ENCODE data around the gene TULP1.
"Not testable (repeated sequence)": the region's sequence is repeated elsewhere in the genome, so short reads cannot be mapped to it uniquely, and the experiment has no call there.

Gene TULP1

DNA sequence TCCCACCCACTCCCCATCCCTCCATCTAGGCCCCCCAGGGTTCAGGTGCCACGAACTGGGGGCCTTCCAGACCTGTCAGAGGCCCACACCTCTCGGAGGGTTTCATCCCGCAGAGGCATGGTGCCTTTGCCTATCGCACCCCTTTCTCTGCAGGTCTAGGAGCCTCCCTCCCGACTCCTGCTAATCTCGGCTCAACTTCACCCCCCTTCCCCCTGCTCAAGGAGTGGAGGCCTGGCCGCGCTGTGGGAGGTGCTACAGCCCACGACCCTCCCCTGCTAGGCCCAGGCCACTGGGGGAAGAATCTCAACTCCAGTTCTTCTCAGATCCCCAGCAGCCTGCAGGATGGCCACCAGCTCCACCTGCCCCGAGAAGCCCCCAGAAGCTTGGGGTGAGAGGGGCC lies at the start of gene TULP1:
Gene TULP1 (minus strand): TSS at position 157 of the 400 bp plus-strand sequence. CDS start 38 bp downstream, at position 119.
- no peak for DNase-seq

DNA sequence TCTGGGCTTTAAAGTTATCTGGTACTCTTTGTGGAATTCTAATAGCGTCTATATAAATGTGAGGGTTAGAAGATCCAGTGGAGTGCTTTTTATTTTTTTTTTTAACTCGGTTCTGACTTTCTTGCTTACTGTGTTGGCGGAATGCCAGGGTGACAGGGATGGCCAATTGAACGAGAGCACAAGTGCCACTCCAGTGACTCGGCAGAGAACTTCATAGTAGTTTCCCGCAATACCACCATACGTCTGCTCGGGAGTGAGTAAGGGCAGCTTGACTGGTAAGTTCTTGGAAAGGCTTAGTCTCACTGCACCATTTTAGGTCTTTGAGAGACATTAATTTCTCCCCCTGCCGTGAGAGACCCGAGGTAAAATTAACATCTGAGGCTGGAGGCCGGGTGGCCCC lies 49.4 kb upstream of the TULP1 start:
- no peak for DNase-seq

DNA sequence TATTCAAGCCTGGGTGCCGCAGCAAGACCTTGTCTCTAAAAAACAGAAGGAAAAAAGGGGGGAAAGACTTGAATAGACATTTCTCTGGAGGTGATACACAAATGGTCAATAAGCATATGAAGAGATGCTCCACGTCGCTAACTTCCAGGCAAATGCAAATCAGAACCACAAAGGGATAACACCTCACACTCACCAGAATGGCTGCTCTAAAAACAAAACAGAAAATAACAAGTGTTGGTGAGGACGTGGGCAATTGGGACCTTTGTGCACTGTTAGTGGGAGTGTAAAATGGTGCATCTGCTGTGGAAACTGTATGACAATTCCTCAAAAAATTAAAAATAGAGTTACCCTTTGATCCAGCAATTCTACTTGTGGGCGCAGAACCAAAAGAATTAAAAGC lies 48.4 kb upstream of the TULP1 start:
- DNase-seq, result no peak

DNA sequence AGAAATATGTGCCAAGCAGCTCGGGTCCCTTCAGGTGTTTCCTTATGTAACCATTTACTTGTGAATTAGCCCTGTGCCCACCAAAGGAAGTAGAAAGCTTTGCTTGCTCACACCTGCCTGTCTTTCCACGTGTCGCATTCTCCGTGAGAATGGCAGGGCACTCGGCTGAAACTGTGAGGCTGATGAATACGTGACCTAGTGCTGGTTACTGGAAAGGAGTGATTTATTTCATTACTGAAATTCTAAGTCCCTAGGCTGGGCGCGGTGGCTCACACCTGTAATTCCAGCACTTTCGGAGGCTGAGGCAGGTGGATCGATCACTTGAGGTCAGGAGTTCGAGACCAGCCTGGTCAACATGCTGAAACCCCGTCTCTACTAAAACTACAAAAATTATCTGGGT lies 45.9 kb upstream of the TULP1 start:
- DNase-seq, result no peak

DNA sequence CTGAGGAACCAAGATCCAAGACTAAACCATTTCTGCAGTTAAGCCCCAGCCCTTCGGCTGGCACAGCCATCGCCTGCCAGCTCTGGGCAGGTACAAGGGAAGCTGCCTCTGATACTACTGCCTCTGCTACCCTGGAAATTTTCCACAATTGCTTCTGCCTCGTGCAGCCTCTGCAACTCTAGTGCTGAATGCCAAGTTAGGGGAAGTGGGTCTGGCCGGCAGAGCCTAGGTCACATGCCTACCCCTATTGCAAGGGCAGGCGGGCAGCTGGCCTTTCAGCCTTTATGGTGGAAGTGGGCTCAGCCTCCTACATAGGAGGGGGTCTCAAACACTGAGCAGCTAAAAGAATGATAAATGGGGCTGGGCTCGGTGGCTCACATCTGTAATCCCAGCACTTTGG lies 44.5 kb upstream of the TULP1 start:
- peak; percentile 2 for DNase-seq

DNA sequence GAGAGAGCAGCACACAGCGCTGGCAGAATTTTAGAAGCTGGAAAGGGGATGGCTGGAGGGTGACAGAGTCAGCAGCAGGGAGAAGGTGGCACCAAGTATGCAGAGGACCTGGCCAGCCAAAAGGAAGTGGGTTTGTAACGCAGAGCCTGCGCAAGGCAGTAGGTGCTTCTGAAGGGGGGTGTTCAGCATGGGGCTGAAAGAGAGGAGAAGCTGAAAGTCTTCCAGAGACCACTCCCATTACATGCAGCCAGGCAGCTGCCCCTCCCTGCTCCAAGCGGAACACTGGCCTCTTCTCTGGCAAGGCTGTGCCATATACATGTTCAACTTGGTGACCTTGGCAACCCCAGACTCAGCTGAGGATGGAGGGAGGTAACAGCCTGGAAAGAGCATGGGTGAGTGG lies 42.1 kb upstream of the TULP1 start:
- DNase-seq, result no peak

DNA sequence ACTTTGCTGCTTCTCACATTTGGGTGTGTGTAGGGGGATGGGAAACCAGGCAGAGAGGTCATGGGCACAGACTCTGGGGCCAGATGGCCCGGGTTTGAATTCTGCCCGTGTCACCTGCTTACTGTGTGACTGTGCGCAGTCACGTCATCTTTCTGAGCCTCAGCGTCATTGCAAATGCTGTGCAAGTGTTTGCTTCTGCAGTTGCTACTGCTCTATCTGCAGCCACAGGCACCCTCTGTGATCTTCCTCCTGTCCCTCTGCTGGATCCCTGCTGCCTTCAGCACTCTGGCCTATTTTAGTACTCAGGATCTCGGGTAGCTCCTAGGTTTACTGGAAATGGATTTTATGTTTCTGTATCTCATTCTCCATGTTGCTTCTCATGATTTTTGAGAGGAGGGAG lies 40.6 kb upstream of the TULP1 start:
- no peak for DNase-seq

DNA sequence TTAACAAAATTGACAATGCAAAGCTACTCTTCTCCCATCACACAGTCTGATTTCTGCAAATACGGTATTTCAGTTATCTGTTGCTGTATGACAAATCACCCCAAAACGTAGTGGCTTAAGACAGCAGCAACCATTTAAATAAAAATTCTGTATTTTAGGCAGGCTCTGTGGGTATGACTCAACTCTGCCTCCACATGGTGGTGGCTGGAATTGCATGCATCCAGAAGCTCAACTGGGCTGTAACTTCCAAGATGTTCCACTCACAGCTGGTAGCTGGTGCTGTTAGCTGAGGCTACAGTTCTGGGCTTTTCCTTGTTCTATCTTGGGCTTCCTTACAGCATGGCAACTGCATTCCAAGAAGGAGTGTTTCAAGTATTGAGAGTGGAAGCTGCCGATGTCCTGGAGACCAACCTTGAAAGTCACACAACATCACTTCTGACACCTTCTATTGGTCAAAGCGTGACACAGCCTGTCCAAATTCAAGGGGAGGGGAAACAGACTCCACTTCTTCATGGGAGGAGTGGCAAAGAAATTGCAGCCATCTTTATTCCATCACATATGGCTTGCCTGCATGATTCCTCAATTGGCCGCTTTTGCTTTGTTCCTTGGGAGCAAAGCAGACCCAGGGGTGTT lies 39.7 kb upstream of the TULP1 start:
- no peak for DNase-seq

DNA sequence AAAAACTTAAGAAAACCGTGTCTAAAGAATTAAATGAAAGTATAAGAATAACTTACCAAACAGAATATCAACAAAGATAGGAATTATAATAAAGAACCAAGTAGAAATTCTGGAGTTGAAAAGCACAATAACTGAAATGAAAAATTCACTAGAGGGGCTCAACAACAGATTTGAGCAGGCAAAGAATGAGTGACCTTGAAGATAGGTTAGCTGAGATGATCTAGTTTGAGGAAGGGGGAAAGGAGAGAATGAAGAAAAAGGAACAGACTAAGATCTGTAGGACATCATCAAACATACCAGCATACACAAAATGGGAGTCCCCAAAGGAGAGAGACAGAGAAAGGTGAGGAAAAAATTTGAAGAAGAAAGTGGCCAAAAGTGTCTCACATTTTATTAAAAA lies 37.7 kb upstream of the TULP1 start:
- DNase-seq, result no peak

DNA sequence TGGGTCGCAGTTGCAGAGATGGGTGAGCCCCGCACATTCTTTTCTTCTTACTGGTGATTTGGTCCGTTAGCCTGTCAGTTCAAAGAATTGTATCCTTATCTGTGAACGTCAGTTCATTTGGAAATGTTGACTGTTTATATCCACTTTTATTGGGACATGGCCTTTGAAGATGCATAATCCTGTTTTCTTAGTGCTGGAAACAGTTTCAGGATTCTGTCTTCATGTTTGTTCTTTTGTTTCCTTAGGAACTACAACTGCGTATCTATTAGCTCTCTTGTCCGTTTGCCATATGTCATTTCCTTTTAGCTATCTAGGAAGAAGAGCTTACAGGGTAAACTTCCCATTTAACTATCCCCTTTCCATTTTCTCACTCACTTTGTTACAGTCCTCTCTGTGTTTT lies 35.0 kb upstream of the TULP1 start:
- DNase-seq, result no peak

DNA sequence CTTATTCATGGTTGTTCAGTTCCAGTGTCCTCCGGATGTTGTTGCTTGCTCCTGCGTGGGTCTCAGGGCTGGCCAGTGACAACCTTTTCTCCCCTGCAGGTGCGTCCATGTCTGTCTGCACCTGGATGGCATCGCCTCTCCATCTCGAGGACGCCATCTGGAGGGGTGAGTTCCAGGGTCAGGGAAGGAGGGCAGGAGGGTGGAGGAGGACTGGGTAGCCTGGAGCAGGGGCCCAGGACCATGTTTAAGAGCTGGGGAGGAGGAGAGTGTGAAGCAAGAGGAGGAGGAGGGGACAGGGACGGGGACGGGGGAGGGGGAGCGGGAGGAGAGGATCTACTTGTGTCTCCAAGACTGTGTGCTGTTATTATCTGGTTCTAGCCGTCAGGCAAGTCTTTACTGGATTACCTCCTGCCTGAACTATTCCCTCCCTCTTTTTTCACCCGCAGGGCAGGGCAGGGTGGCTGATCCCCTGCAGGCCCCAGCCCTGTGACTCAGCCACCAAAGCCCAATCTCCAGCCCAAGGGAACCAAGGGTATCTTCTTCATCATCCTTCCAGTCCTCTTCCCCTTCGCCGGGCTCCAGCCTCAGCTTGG lies 32.2 kb upstream of the TULP1 start:
- no peak for DNase-seq

DNA sequence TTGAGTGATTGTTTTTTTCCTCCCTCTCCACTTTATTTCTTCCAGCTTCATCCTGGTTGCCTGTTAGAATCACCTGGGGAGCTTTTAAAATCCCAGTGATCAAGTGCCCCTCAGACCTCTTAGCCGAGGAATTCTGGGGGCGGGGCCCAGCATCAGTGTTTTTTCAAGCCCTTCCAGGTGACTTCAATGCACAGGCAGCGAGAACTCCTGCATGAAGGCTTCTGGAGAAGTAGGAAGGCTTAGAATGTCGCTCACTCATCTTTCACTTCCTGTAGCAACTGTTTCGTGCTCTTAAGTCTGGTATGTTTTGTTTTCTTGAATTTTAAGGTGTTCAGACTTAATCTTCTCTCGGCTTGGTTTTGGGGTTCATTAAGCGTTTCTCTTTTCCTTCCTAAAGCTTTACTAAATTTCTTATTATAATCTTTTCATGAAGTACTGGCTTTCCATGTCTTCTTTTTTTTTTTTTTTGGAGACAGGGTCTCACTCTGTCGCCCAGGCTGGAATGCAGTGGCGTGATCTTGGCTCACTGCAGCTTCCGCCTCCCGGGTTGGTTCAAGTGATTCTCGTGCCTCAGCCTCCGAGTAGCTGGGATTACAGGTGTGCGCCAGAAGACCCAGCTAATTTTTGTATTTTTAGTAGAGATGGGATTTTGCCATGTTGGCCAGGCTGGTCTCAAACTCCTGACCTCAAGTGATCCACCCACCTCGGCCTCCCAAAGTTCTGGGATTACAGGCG lies 30.9 kb upstream of the TULP1 start:
- no peak for DNase-seq

DNA sequence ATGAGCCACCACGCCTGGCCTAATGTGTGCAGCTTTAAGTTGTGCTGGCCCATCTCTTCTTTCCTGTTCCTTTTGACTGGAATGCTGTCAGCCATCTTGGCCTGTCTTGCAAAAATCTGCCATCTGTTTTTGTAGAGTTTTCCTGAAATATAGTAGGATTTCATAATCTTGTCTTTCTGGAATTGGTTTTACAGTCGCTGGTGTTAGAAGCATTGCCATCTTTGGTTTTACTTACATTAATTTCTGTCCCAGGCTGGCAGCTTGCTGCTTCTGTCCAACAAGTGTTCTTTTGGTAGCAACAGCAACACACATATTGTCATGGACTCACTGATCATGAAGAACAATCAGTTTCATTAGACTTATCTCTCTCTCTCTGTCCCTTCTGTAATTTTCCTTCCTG lies 29.1 kb upstream of the TULP1 start:
- no peak for DNase-seq

DNA sequence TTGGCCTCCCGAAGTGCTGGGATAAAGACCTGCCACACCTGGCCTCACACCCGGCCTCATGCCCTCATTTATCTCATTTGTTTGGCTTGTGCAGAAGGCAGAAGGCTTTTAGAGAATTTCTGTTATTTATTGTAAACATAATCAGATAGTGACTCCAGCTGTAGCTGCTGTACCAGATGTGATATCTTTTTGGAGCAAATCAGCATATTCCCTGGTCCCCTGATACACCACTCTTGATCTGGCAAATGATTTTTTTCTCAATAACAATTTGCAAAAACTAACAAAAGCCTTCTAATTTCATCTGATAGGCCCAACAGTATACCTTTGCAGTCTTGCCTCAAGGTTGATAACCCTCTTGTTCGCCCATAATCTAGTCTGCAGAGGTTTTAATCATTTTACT lies 26.5 kb upstream of the TULP1 start:
- DNase-seq, result no peak

DNA sequence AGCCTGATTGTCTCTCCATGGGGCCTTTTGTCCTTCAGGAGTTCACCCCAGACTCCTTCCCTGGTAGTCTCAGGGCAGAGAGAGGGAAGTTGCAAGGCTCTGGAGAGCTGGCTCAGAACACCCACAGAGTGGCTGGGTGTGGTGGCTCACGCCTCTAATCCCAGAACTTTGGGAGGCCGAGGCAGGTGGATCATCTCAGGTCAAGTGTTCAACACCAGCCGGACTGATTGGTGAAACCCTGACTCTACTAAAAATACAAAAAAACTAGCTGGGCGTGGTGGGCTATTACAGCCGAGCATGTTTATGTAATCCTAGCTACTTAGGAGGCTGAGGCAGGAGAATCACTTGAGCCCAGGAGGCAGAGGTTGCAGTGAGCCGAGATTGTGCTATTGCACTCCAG lies 23.2 kb upstream of the TULP1 start:
- DNase-seq, result not testable (repeated sequence)

DNA sequence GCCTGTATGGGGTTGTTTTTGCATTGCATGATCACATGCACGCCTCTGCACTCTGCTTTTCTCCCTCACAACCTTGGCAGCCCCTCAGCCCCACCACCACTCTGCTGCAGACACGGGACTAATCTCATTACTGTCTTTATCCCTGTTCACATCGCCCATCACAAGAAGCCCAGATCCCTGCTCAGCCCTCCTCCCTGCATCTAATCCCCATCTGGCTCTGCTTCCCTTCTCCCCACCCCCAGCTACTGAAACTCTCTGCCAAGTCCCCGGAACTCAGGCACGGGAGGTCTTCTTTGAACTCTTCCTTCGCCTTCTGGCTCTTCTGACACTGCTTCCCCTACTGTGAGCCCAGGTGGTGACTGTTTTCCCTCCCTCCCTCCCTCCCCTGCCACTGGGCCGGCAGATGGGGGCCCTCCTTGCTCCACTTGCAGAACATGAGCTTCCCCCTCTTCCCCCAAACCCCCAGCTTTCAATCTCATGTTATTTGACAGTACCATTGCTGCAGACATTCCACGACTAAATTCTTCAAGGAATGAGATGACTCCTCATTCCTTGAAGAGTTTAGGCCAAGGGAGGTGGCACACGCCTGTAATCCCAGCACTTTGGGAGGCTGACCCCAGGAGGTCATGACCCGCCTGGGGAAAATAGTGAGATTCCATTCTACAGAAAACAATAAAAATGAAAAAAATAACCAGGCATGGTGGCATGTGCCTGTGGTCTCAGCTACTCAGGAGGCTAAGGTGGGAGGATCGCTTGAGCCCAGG lies 21.9 kb upstream of the TULP1 start:
- no peak for DNase-seq

DNA sequence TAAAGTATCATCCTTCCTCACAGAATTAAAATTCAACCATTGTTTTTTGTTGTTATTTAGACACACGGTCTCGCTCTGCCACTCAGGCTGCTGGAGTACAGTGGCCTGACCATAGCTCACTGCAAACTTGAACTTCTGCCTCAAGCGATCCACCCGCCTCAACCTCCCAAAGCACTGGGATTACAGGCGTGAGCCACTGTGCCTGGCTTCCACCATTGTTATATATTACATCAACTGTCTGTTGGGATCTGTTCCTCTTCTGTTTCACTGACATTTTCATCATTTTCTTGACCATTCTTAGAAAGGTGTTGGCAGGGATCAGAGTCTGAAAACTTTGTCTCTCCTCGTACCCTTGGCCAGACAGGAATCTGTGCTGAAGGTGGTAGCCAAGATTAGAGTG lies 21.3 kb upstream of the TULP1 start:
- DNase-seq, result no peak

DNA sequence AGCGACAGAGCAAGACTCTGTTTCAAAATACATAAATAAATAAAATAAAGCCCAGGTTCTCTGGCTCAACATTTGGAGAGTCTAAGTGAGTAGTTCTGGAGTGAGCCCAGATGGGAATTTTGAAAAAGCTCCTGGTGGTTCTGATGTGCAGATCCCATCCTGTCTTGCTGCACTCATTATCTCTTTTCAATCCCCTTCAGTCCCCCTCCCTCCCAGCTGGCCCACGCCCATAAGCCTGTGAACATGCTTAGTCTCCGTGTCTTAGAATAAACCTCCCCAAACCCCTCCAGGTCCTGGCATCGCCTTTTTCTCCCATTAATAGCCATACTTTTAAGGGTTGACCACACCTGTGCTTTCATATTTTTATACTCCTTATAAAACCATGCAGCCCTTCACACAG lies 19.4 kb upstream of the TULP1 start:
- DNase-seq, result no peak

DNA sequence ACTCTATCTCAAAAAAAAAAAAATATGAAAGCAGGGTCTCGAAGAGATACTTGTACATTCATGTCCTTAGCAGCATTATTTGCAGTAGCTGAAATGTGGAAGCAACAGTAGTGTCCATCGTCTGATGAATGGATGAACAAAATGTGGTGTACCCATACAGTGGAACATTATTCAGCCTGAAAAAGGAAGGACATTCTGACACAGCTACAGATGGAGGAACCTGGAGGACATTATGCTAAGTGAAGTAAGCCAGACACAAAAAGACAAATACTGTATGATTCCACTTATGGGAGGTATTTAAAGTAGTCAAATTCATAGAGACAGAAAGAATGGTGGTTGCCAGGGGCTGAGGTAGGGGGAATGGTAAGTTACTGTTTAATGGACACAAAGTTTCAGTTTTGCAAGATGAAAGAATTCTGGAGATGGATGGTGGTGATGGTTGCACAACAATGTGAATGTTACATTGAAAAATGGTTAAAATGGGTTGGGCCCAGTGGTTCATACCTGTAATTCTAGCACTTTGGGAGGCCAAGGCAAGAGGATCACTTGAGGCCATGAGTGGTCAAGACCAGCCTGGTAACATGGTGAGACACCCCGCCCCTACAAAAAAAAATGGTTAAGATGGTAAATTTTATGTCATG lies 11.8 kb upstream of the TULP1 start:
- no peak for DNase-seq

DNA sequence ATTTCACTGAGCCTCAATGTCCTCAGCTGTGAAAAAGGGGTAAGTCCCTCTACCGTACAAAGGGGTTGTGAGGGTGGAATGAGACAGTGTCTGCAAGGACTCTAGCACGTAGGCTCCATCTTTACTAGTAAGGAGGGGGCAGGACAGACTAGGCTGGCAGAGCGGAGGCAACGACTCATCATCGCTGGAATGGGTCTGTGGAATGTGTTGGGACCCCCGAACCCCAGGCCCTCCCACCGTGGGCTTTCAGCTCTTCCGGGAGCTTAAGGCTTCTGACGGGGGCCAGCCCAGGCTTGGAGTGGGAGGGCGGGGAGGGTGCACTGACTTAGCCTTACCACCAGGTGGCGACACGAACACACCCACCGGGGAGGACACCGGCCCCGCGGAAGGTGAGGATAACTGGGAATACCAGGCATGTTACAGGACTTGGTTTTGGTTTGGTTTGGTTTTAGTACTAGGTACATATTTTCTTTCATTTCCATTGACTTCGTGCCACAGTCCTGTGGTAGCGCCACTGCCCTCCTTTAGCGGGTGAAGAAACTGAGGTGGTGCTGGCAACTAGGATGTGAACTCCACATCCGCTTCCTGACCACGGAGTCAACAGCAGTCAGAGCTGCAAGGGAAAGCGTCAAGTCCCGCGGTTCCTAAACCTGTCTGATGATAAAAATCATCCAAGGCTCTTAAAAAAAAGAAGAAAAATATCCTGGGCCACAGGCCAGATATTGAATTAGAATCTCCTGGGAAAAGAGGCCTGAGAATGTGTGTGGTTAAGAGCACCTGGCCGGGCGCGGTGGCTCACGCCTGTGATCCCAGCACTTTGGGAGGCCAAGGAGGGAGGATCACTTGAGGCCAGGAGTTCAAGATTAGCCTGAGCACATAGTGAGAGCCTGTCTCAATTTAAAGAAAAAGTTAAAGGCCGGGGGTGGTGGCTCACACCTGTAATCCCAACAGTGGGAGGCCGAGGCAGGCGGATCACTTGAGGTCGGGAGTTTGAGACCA lies 10.3 kb upstream of the TULP1 start:
- peak; percentile 39 for DNase-seq

DNA sequence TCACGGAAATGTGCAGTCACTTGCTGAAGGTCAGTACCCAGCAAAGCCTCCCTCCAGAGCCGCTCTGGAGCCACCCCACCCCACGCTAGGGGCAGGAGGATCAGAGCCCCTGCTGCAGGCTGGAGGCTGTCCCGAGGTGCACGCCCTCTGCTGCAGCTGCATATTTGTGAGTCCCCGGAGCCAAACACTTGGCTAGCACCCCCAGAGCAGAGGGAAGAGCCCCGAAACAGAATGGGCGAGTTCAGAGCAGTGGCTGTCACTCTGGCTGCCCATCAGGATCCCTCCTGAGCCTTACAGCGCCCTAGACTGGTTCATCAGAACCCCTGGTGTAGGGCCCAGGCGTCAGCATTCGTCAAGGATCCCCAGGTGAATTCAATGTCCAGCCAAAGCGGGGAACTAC lies 9.5 kb upstream of the TULP1 start:
- DNase-seq, result no peak

DNA sequence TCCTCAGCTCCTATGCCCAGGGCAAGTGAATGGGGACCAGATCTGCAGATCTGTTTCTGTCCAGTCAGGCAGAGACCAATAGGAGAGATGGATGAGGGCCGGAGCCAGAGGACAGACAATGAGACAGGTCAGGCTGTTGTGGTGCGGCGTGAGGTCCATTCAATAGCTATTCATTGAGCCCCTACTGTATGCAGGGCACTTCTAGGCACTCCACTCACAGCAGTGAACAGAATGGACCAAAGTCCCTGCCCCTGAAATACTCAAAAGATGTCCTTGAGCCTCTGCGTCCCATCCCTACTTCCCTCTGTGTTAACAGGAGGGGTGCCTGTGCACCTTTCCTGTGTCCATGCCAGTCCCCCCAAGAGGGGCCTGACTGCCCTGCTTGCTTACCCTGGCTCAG lies 8.5 kb upstream of the TULP1 start:
- DNase-seq, result no peak

Data from midbrain (tissue), 1 donor.